ENCODE measurements around the gene SPPL2B. TPM values are rescaled to one million over a fixed set of nuclear protein-coding genes. Genes with fewer than 3 reads are reported as not detected.

Gene SPPL2B
- total and polyA plus RNA-seq, 9 of the 15 experiments (the other 6 are each of a cell fraction or from before 2014, with no cell fraction given) = 0.20 to 81.2 (median 15.1) TPM

- TF ChIP-seq PCBP1 (IDR thresholded peaks at IDR 0.05; ENCODE audit: low read depth, low read length, poor library complexity, severe bottlenecking) (no peak), CREM (IDR thresholded peaks at IDR 0.05; ENCODE audit: low read depth) (no peak), SIN3A (IDR thresholded peaks at IDR 0.05; ENCODE audit: borderline replicate concordance in 2 of 2, control insufficient read depth in 1 of 2, low read depth in 2 of 2, low read length in 2 of 2) (no peak), CBX3 (IDR thresholded peaks at IDR 0.05; ENCODE audit: borderline replicate concordance in 1 of 2, low read length in 2 of 2) (no peak), FOXA1 (IDR thresholded peaks at IDR 0.05; ENCODE audit: borderline replicate concordance) (no peak), PHF21A (IDR thresholded peaks at IDR 0.05; ENCODE audit: borderline replicate concordance, low read depth) (no peak), MGA (IDR thresholded peaks at IDR 0.05) (no peak)
These were observed 28.0 kb upstream of the SPPL2B start (continued) for GRCh38 chr19:2300533-2300932.

All from K562 (cell line).